ENCODE data around the gene MORN4.

MORN4 gene

DNA sequence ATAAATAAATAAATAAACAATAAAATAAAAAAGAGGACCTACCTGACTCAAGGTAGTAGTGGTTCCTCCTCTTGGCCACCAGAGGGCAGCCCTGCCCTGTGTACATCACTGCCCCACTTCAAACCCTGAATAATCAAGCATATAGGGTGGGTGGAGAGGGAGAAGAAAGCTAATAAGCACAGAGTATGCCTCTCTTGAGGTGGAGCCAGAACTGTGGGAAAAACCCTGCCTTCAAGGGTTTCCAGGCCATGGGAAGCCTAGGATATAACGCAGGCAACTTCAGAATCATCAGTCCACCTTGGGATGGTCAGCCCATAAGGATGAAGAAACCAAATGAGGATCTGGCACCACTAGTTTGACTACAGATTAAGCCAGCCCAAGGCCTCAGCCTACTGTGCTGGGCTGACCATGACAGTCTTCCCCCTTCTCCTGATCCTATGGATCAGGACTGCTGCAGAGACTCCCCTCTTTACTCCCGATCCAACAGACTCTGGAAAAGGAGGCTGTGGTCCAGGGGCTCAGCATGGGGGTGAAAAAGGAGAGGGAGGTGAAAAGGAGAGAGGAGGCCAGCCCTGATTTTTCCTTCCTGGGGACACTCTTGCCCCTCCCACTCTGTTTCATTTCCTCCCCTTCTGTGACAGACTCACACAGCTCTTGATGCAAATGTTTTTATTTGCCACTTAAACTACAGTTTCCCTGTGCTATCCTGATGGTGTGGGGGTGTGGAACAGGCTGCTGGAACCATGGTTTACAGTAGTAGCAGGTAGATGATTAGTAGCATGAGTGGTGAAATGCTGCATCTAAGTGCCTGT, 43.7 kb upstream of the MORN4 start:
- H2AFZ ChIP-seq (ENCODE audit: low read depth, low read length, severe bottlenecking): no peak overlapping the region
- TF ChIP-seq, protein P1, sequence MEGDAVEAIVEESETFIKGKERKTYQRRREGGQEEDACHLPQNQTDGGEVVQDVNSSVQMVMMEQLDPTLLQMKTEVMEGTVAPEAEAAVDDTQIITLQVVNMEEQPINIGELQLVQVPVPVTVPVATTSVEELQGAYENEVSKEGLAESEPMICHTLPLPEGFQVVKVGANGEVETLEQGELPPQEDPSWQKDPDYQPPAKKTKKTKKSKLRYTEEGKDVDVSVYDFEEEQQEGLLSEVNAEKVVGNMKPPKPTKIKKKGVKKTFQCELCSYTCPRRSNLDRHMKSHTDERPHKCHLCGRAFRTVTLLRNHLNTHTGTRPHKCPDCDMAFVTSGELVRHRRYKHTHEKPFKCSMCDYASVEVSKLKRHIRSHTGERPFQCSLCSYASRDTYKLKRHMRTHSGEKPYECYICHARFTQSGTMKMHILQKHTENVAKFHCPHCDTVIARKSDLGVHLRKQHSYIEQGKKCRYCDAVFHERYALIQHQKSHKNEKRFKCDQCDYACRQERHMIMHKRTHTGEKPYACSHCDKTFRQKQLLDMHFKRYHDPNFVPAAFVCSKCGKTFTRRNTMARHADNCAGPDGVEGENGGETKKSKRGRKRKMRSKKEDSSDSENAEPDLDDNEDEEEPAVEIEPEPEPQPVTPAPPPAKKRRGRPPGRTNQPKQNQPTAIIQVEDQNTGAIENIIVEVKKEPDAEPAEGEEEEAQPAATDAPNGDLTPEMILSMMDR (IDR thresholded peaks at IDR 0.05; ENCODE audit: insufficient read depth, low read length, poor library complexity, severe bottlenecking): peak; percentile 85
- no peak for TF ChIP-seq EZH2phosphoT487 (conservative IDR thresholded peaks at IDR 0.05; ENCODE audit: low read length)
- H3F3A ChIP-seq (ENCODE audit: insufficient read depth): no peaks in the 10 kb centered on the region
- no peak overlapping the region for H3K4me3 ChIP-seq (ENCODE audit: insufficient read depth, low read length, poor library complexity, severe bottlenecking)
- H3K9ac ChIP-seq (ENCODE audit: low read length): no peak overlapping the region
- H3K9me3 ChIP-seq (ENCODE audit: insufficient read depth, low read length): no peaks in the 10 kb centered on the region
- no peaks in the 10 kb centered on the region for H3K79me2 ChIP-seq (ENCODE audit: insufficient read depth, low read length)
- no peaks in the 10 kb centered on the region for H3K36me3 ChIP-seq (ENCODE audit: low read length)
- H3K27ac ChIP-seq (ENCODE audit: low read depth, low read length): no peak overlapping the region
- no peak overlapping the region for H3K4me2 ChIP-seq (ENCODE audit: low read depth, low read length, poor library complexity, severe bottlenecking)
- H4K20me1 ChIP-seq (ENCODE audit: low read depth, low read length): no peaks in the 10 kb centered on the region
- H3K27me3 ChIP-seq (ENCODE audit: low read length): no peaks in the 10 kb centered on the region
- no peaks in the 10 kb centered on the region for H3K9me2 ChIP-seq (replicated peaks; ENCODE audit: insufficient read depth, low read length)

DNA sequence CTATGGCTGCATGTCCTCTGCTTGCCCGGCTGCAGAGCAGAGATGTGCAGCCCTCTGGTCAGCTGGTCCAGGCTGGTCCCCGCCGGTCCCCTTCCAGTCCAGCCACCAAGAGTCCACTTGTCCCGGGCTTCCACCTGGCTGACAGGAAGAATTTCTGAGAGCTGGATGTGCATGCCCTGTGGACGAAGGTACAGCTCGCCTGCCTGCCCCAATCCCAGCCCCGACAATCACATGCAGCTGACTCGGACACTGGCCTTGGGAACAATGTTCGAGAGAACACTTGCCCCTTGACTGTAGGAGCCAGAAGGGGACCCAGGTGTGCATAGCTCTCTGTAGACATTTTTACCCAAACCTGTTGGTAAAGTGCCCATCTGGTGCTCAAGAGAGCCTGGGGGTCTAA, 41.9 kb upstream of the MORN4 start:
- H3K9me3 ChIP-seq (ENCODE audit: insufficient read depth, low read length): no peaks in the 10 kb centered on the region
- no peak overlapping the region for H3K4me3 ChIP-seq (ENCODE audit: insufficient read depth, low read length, poor library complexity, severe bottlenecking)
- H3K9ac ChIP-seq (ENCODE audit: low read length): no peak overlapping the region
- no peak overlapping the region for H2AFZ ChIP-seq (ENCODE audit: low read depth, low read length, severe bottlenecking)
- H3K27me3 ChIP-seq (ENCODE audit: low read length): no peaks in the 10 kb centered on the region
- no peak overlapping the region for H3K4me2 ChIP-seq (ENCODE audit: low read depth, low read length, poor library complexity, severe bottlenecking)
- H3K9me2 ChIP-seq (replicated peaks; ENCODE audit: insufficient read depth, low read length): no peaks in the 10 kb centered on the region
- H3K79me2 ChIP-seq (ENCODE audit: insufficient read depth, low read length): no peaks in the 10 kb centered on the region
- no peak for TF ChIP-seq EZH2phosphoT487 (conservative IDR thresholded peaks at IDR 0.05; ENCODE audit: low read length)
- TF ChIP-seq, protein P1 (IDR thresholded peaks at IDR 0.05; ENCODE audit: insufficient read depth, low read length, poor library complexity, severe bottlenecking): no peak
- no peak overlapping the region for H3K27ac ChIP-seq (ENCODE audit: low read depth, low read length)
- peaks cover 2% of the 10 kb centered on the region; the same call in 1 of the 2 replicates for H3K36me3 ChIP-seq (ENCODE audit: low read length)
- no peaks in the 10 kb centered on the region for H3F3A ChIP-seq (ENCODE audit: insufficient read depth)
- H4K20me1 ChIP-seq (ENCODE audit: low read depth, low read length): no peaks in the 10 kb centered on the region

DNA sequence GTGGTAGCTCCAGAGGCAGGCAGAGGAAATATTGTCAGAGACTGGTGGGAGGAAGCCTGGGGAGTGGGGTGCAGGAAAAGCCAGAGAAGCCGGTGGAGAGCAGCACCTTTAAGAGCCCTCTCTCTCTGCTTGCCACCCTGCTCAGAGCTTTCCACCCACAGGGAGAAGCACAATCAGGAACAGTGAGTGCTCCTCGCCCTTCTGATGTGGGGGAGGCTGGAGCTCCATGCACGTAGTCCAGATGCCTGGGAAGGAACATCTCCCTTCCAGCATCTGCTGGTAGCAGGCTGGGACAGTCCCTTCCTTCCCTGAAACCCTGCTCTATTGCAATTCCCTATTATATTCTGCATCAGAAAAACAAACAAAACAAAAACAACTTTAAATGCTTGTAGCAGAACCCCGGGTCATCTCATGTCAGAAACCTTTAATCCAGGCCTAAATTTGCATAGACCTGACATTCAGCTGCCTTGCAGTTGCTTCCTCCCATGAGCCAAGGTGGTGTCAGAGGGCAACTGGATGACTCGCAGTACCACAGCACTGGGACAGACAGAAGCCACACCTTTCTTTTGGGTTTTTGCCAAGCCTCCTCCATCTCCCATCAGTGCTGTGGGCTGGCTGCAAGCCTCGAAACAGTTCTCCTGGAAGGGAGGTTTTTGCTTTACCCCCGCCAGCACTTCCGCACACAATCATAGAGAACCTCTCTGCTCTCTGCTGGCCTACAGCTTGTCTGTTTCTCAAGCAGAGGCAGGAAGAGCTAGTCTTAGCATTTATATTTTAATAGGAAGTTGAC, 40.6 kb upstream of the MORN4 start:
- no peak overlapping the region for H3K27ac ChIP-seq (ENCODE audit: low read depth, low read length)
- no peaks in the 10 kb centered on the region for H3K79me2 ChIP-seq (ENCODE audit: insufficient read depth, low read length)
- no peak overlapping the region for H3K4me2 ChIP-seq (ENCODE audit: low read depth, low read length, poor library complexity, severe bottlenecking)
- H3K9me3 ChIP-seq (ENCODE audit: insufficient read depth, low read length): no peaks in the 10 kb centered on the region
- no peak overlapping the region for H2AFZ ChIP-seq (ENCODE audit: low read depth, low read length, severe bottlenecking)
- H3F3A ChIP-seq (ENCODE audit: insufficient read depth): no peaks in the 10 kb centered on the region
- TF ChIP-seq, protein P1 (IDR thresholded peaks at IDR 0.05; ENCODE audit: insufficient read depth, low read length, poor library complexity, severe bottlenecking): no peak
- TF ChIP-seq EZH2phosphoT487 (conservative IDR thresholded peaks at IDR 0.05; ENCODE audit: low read length): no peak
- H3K36me3 ChIP-seq (ENCODE audit: low read length): peaks cover 3% of the 10 kb centered on the region; the same call in 1 of the 2 replicates
- H3K27me3 ChIP-seq (ENCODE audit: low read length): no peaks in the 10 kb centered on the region
- no peaks in the 10 kb centered on the region for H4K20me1 ChIP-seq (ENCODE audit: low read depth, low read length)
- H3K9me2 ChIP-seq (replicated peaks; ENCODE audit: insufficient read depth, low read length): no peaks in the 10 kb centered on the region
- H3K9ac ChIP-seq (ENCODE audit: low read length): no peak overlapping the region
- no peak overlapping the region for H3K4me3 ChIP-seq (ENCODE audit: insufficient read depth, low read length, poor library complexity, severe bottlenecking)
